PC-9 (cell line): ENCODE results near the gene CHD5.

Experiments
- CTCF ChIP-seq: fragments of 200-600 bp; sonication (generic); conservative IDR thresholded peaks from 2 replicates; pipeline ENCODE4 v1.6.1; 2017; ENCODE audit warnings: mixed run types, antibody characterized with exemption, mild to moderate bottlenecking, moderate library complexity
- EZH2 ChIP-seq: fragments of 200-600 bp; sonication (generic); IDR thresholded peaks from 2 replicates; pipeline ENCODE4 v1.8.0; 2017; ENCODE audit warnings: antibody characterized with exemption, low read depth

GRCh38 chr1:6197746-6198427 lies 17.8 kb upstream of the CHD5 start:
- TF ChIP-seq CTCF = no peak
- no peak for TF ChIP-seq EZH2
